KMS-11 (cell line): ENCODE measurements around the gene TATDN3.

ENCODE experiments used
- H2AFZ ChIP-seq: fragments of 200-600 bp; sonication (generic); 2 replicates; pipeline ENCODE4 v1.6.1; 2016; ENCODE audit warnings: antibody characterized with exemption, mixed run types, low read depth
- H3K27ac ChIP-seq: fragments of 200-600 bp; sonication (generic); 2 replicates; pipeline ENCODE4 v1.6.1; 2016; ENCODE audit warnings: mild to moderate bottlenecking, mixed run types
- H3K27me3 ChIP-seq: fragments of 200-600 bp; sonication (generic); 2 replicates; pipeline ENCODE4 v1.6.1; 2017; ENCODE audit warnings: mild to moderate bottlenecking, low read depth, mixed run types, moderate library complexity; ENCODE audit not compliant: insufficient read depth
- H3K36me3 ChIP-seq: fragments of 200-600 bp; sonication (generic); 2 replicates; pipeline ENCODE4 v1.6.1; 2017; ENCODE audit warnings: mild to moderate bottlenecking, mixed run types; ENCODE audit not compliant: insufficient read depth
- H3K4me1 ChIP-seq: fragments of 200-600 bp; sonication (generic); 2 replicates; pipeline ENCODE4 v1.6.1; 2016; ENCODE audit warnings: mild to moderate bottlenecking, low read depth, mixed run types; ENCODE audit not compliant: poor library complexity, severe bottlenecking
- H3K4me2 ChIP-seq: fragments of 200-600 bp; sonication (generic); 2 replicates; pipeline ENCODE4 v1.7.0; 2016; ENCODE audit warnings: mild to moderate bottlenecking, mixed run types
- H3K4me3 ChIP-seq: fragments of 200-600 bp; sonication (generic); IDR thresholded peaks from 2 replicates; pipeline ENCODE4 v1.6.1; 2017; ENCODE audit warnings: low read depth, low read length, mixed read lengths; ENCODE audit not compliant: insufficient read depth
- H3K79me2 ChIP-seq: fragments of 200-600 bp; sonication (generic); 2 replicates; pipeline ENCODE4 v1.6.1; 2016; ENCODE audit warnings: low read depth, mixed run types; ENCODE audit not compliant: insufficient read depth
- H3K9ac ChIP-seq: fragments of 200-600 bp; sonication (generic); 2 replicates; pipeline ENCODE4 v1.6.1; 2016; ENCODE audit warnings: mild to moderate bottlenecking, mixed run types
- H4K20me1 ChIP-seq: fragments of 200-600 bp; sonication (generic); 2 replicates; pipeline ENCODE4 v1.6.1; 2016; ENCODE audit warnings: mild to moderate bottlenecking, mixed run types; ENCODE audit not compliant: insufficient read depth
- TF ChIP-seq, protein P1 (sequence below): fragments of 200-600 bp; sonication (generic); conservative IDR thresholded peaks from 2 replicates; pipeline ENCODE4 v1.6.1; 2017; ENCODE audit warnings: low read depth, mild to moderate bottlenecking, antibody characterized with exemption, low read length, moderate library complexity, mixed read lengths

TATDN3 gene

GRCh38 chr1:212864201-212864600, 72.5 kb downstream of the TATDN3 start:
- H3K4me1 ChIP-seq, result peaks cover 22% of the 10 kb centered on the region
- no peak overlapping the region for H3K4me3 ChIP-seq
- H3K27ac ChIP-seq, result no peak overlapping the region
- H3K9ac ChIP-seq, result no peak overlapping the region
- peaks cover 47% of the 10 kb centered on the region; the same call in 1 of the 2 replicates for H3K79me2 ChIP-seq
- no peaks in the 10 kb centered on the region for H3K27me3 ChIP-seq
- no peaks in the 10 kb centered on the region for H3K36me3 ChIP-seq
- H4K20me1 ChIP-seq, result no peaks in the 10 kb centered on the region
- H2AFZ ChIP-seq, result no peak overlapping the region
- TF ChIP-seq, protein P1, sequence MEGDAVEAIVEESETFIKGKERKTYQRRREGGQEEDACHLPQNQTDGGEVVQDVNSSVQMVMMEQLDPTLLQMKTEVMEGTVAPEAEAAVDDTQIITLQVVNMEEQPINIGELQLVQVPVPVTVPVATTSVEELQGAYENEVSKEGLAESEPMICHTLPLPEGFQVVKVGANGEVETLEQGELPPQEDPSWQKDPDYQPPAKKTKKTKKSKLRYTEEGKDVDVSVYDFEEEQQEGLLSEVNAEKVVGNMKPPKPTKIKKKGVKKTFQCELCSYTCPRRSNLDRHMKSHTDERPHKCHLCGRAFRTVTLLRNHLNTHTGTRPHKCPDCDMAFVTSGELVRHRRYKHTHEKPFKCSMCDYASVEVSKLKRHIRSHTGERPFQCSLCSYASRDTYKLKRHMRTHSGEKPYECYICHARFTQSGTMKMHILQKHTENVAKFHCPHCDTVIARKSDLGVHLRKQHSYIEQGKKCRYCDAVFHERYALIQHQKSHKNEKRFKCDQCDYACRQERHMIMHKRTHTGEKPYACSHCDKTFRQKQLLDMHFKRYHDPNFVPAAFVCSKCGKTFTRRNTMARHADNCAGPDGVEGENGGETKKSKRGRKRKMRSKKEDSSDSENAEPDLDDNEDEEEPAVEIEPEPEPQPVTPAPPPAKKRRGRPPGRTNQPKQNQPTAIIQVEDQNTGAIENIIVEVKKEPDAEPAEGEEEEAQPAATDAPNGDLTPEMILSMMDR, result no peak
- no peak overlapping the region for H3K4me2 ChIP-seq
